NCI-H2029 (cell line): ENCODE measurements around the gene MATCAP1.

Experiments used
- DNase-seq: peaks from one replicate; lab custom pipeline; 2025; lab: John Stamatoyannopoulos, UW

MATCAP1 gene

DNA sequence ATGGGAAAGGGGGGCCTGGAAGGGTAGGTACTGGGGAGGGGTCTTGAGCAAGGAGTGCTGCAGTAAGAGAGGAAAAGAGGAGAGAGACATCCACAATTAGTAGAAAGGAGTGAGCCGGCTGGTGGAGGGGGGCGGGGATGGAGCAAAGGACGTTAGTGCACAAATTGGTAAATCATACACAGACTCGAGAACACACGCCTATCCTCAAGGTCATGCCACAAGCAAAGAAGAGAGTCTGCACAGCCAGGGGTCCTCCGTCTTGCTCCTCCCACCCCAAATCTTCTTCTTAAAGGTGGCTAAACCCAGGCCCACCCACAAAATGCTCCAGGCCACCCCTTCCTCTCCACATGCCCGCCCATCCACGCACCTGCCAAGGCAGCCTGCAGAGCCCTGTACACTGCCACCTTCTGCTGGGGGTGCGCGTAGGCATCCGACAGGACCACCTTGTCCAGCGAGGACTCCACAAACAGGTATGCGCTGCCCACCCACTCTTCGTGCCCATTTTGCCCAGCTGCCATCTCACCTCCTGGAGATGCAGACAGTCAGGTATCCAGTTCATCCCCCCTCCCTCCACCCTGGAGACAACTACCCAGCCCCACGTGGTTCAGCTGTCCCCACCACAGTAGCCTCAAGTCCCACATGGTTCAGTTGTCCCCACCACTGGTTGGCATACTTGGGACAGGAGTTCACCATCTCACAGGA is 27.5 kb downstream of the MATCAP1 start:
- no peak for DNase-seq

DNA sequence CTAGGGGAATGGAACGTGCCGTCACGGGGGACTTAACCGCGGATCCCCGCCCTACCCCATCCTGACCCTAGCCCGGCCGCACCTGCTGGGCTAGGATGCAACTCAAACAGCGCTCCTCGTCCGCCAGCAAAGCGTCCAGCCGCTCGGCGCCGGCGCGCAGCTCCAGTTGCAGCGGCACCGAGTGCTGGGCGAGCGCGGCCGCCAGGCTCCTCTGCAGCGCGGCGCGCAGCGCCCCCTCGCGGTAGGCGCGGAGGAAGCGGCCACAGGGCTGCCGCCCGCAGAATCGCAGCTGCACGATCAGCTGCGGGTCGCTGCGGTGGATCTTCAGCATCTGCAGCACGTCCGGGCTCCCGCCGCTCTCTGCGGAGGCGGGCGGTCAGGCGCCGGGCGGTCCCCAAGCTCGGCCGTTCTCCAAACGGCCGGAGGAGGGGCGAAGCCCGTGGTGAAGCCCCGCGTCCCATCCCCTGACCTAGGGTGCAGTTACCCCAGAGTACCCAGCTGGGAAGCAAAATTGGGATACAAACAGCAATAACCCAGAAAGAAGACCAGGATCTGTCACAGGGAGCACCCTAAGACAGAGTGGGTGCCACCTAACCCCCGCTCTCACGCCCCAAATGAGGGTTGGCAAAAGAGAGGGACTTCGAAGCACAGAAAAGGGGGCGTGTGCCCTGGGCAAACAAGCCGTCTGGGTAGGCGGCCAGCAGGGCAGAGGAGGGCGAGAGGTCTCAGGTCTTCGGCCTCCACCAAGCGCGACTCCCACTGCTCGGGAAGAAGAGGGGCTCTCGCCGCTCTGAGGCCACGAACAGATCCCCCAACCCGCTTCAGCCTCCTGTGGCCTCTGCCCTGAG is 28.2 kb downstream of the MATCAP1 start:
- DNase-seq: peak; percentile 36

DNA sequence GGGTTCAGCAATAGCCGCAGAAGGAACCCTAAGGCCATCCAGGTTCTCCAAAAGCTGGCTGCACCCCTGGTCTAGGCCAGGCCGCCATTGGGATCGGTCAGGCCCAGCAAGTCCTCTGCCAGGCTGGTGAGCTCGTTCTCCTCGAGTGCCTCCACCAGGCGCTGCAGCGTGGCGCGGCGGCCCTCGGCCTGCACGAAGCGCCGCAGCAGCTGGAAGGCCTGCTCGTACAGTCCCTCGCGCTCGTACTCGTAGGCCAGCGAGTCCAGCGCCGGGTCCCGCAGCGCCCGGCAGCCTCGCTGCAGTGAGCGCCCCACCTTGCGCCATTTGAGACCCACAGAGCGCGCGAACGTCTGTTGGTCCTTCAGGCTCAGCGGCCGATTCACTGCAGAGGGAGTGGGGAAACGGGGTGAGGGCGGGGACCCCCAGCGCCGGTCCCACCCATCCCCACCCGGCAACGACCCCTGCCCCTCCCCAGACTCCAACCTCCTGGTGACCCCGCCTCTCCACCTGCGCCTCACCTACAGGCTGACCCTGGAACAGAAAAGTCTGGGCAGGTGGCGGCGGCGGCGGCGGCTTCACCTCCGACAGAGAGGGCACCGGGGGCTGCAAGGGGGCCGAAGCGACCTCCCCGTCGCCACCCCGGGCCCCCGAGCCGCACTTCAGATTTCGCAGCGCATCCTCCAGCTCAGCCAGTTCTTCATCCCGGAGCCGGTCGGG is 29.0 kb downstream of the MATCAP1 start:
- DNase-seq: no peak

DNA sequence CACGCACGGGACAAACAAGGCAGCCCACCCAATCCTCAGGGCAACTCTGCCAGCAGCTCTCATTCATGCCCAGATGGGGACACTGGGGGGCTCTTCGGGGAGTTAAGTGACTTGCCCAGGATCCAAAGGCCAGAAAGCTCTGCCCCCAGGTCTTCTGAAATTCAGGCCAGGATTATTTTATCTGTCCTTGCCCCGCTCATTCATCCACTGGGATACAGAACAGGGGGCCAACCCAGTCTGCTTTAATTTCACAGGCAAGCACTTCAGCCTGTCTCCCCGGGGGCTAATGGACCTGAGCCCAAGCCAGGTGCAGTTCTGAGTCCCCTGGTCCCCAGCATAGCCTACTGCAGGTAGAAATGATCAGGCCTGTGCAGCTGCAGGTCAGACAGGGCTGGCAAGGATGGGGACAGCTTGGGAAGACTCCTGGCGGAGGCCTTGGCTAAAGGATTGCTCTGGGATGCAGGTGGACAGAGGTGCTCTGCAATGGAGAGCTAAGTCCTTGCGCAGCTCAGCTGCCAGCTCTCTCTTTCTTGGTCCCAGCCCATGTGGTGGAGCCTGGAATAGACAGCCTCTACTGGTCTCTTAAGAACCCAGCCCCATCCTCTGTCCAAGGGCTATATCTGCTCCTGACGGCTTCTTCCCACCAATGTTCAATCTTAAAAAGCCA is 32.2 kb downstream of the MATCAP1 start:
- no peak for DNase-seq

DNA sequence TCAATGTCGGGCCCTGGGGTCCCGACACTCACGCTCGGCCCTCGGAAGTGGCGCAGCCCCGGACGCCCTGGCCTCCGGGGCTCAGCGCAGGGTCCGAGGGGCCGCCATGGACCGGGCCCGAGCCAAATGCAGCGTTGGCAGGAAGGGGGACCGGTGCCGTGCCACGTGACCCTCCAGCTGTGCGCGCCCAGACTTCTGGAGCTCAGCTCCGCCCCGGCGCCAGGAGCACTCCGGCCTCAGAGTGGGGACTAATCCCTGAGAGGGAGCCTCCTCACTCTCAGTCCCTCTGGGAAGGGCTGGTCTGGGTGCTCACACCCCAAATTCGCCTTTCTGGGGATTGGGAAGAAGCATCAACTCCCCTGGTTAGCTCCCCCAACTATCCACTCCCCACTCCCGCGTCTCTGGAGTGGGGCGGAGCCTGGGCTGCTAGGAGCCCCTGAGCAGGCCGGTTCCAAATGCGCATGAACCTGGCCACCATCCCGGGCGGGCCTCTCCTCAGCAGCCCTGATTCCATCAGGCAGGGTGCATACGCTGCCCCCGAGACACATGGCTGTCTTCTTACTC is 32.8 kb downstream of the MATCAP1 start, which contains the start of gene B3GNT9:
Gene B3GNT9 (minus strand): TSS at position 166 of the 564 bp plus-strand sequence. CDS start 513 bp downstream, outside the sequence.
- no peak for DNase-seq

DNA sequence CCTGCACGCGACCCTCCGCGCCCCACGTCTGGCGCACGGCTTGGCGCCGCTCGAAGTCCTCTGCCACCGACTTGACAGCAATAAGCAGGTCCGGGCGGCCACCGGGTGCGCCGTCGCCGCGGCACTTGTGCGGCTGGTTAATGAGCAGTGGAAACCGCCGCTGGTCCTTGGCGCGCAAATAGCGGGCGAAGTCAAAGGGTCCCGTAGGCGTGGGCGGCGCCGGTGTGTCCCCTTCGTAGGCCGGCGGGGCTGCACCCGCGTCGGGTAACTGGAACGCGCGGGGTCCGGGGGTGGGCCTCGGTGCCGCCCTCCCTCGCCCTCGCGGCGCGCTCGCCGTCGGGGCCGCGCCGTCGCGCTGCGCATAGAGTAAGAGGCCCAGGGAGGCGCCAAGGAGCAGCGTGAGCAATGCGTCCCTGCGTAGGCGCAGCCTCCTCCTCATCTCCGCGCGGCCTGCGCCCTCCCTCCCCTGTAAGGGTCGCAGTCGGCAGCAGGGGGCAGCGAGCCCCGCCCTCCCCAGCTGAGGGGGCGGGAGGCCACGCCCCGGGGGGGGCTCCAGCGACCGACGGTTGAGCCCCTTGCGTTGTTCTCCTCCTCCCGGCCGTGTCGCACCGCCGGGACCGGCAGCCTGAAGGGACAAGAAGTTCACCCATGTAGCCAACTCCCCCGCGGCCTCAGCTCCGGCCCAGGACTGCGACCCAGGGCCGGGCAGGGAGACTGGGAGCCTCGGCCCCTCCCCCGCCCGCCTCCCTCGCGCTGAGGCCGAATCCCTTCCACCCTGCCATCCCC is 33.5 kb downstream of the MATCAP1 start:
- no peak for DNase-seq

DNA sequence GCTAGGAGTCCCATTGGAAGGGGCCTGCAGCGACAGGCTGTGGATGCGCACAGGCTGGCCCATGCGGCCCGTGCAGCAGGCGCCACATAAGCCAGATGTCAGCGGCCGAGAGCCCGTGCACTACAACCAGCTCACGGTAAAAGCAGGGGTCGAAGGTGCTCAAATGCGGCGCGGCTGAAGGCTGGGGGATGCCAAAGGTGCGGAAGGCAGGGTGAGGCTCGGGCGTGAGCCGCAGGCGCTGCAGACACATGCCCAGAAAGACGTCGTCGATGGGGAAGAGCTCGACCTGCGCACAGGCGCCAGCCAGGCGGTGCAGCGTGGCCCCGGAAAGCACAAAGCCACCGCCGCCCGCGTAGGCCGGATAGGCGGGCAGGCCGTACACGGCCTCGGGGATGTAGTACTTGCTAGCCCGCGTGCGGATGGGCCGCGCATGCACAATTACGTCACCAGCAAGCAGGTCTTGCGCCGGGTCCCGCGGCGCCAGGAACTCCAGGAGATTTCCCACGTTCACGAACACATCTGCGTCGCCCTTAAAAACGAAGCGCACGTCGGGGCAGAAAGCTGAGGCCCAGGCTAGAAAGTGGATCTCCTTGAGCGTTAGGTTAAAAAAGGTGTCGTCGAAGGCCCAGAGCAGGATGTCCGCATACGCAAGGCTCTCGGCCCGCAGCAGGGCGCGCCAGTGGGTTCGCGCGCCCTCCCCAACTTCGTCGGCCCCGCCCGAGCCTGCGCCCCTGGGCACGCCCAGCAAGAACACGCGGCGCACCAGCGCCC is 34.3 kb downstream of the MATCAP1 start:
- DNase-seq: no peak

DNA sequence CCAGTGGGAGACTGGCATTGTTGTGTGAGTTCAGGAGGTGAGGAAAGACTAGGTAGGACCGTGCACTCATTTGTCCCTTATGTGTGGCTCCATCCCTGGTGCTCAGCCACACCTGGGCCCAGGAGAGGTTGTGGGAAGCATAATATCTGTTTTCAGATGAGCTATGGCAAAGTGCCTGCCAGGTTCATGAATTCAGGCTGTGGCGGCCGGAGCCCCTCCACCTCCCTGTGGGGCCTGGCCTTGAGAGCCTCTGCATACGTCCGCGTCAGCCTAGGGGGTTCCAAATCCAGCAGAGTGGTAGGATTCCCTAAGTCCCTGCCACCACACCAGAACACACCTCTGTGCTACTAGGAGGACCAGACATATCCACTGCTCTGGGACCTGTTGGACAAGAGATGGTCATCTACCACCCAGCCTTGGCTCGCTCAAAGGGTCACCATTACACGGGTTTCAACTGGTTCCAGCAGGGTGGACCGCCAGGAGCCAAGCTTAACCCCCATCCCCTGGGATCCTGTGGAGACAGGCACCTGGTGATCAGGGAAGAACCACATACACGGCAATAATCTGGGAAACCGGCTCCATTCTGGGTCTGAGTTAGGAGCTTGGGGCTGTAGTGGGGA is 35.0 kb downstream of the MATCAP1 start:
- DNase-seq: no peak

DNA sequence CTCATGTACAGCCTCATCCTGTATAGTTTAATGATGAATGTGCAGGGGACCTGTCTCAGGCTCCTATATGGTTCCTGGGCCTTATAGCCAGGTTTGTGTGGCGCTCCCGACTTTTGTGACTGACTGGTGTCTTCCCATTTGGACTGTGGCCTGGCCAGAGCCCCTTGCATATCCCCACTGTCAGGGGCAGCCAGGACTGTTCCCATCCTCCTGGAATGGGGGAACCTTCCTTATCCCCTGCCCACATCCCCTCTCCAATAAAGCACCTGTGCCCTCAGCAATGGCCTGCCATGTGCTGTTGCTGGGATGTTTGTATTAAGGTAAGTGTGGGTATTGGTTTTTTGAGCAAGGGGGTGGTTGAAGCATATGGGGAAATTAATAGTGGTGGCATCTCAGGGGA is 35.5 kb downstream of the MATCAP1 start:
- DNase-seq: no peak

DNA sequence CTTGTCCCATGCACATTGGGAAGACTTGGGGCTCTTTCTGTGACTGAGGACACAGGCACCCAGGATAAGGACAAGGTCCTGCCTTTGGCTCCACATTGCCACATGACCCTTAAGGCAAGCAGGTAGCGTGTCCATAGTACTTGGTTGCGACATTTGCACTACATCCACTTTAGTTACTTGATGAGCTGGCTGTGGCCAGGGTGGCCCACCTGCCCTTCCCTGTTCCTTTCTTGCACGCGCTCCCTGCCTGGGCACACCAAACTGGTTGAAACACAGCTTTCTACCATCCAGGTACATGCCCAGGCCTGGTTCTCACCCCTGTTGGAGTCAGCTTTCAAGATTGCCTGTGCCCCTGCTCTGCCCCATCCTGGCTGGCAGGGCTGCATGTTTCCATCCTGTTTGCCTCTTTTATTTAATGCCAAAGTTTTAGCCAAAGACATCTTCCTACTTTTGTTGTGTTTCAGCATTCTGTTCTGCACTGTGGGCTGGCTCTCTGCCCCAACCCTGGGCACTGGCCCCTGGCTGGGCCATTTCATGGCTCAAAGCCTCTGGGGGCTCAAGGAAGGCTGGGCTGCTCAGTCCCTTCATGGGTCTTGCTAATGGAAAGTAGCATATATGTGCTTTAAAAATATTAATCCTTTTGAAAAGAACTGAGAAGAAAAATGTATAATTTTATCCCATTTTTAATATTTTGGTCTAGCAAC is 36.2 kb downstream of the MATCAP1 start:
- DNase-seq: no peak

DNA sequence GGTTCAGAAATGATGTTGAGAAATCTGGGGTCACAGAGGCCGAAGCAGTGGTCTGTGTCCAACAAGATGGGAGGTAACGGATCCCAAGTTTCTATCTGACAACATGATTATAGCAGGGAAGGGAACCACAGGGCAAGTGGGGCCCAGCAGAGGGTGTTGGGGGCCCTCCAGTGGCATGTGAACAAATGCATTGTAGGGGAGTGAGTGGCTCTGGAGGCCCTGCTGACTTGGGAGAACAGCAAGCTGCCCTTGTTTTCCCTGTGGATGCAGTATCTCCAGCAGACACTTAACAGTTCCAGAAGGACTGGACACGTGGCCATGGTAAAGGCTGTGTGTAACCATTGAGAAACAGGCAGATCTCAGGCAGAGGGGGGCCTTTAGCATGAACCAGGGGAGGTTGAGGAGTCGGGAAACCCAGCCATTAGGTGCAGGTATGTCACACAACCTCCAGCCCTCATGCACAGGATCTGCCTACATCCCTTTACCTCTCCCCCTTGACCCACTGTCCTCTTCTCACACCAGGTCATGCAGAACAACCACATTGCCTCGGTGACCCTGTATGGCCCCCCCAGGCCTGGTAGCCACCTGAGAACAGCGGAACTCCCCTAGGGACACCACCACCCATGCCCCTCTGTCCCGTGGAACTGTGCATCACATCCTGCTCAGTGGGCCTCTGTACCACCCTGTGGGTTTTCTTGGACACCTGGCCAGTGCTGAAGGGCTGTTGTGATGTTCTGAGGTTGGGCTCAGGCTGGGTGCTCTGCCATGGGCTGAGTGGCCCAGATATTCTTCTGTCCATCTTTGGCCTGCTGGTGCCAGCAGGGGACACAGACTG is 37.0 kb downstream of the MATCAP1 start:
- no peak for DNase-seq

DNA sequence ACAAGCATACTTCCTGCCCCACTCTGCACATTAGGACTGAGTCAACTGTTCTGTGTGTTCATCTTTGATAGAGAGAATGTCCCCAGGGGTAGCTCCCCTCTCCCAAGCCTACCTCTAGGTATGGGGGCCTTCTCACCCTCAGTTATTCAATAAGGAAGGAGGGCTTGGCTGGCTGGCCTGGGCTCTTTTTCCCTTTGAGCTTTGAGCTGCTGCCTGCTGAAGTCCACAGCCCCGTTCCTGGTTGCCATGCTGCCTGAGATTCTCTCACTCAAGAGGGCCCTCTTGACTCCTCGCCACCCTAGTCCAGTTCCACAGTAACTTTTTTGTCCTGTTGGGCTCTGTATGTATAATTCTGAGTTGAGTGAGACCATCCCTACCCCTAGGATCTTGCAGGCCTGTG is 38.0 kb downstream of the MATCAP1 start:
- DNase-seq: no peak

DNA sequence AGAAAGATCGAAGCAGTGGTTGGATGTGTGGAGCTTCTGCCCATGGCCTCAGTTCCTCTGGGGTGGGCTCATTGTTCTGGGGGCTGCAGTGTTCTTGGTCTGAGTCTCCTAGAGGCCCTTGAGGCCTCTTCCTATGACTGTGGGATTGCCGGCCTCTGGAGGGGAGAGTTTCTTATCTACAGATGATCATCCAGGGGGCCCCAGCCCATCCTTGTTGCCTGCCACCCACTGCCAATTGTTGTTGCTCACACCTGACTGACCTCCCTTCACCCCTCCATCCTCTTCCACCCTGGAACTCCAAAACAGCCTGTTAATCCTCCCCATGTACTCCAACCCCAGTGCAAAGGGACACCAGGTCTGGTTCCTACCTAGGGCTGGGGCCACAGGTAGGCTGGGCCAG is 38.8 kb downstream of the MATCAP1 start:
- no peak for DNase-seq

DNA sequence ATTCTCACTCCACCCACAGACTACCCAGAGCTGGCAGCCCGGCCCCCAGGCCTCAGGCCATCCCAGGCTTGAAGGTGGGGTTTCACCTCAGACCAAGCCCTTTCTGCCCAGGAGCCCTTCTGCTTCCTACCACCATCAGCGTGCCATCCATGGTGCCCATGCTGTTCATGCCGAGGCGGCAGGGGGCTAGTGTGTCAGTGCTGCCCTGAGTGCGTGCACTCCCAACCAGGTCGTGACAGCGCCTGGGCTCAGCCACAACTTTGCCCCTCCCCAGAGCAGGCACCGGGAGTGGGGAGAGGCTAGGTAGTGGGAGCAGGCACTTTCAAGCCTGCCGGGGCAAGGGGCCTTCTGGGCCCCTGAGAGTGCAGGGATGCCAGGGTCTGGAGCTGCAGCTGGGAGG is 41.4 kb downstream of the MATCAP1 start:
- DNase-seq: no peak

DNA sequence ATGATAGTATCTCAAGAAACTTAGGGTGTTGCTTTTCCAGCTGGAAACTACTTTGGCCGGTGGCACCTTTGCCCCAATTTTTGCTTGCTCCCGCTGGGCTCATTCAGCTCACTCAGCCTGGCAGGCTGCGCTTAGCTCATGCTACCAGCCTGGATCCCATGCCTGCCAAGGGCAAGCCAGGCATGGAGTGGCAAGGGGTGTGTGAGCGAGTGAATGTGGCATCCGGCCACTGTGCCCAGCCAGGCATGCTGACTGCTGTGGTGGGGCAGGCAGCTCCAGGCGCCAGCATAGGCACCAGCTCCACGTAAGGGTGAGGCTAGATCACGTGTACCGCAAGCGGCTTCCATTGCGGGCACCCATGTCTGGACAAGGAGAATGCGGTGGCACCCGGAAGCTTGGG is 42.4 kb downstream of the MATCAP1 start:
- no peak for DNase-seq

DNA sequence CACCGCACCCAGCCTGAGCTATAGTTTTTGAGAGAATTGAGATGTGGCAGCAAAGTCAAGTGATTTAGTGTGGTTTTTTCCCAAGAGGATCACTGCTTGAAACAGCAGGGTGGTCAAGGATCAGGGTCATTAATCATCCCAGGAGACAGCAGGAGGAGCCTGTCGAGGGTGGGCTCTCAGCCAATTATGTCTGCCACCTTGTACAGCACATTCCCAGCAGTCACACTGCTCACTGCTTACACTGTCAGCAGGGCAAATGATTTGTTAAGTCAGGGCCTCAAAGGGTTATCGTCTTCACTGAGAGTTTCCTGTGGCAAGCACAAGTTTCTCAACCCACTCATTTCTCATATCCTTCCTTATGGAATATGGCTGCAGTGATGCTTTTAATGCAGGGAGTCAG is 46.2 kb downstream of the MATCAP1 start:
- no peak for DNase-seq

DNA sequence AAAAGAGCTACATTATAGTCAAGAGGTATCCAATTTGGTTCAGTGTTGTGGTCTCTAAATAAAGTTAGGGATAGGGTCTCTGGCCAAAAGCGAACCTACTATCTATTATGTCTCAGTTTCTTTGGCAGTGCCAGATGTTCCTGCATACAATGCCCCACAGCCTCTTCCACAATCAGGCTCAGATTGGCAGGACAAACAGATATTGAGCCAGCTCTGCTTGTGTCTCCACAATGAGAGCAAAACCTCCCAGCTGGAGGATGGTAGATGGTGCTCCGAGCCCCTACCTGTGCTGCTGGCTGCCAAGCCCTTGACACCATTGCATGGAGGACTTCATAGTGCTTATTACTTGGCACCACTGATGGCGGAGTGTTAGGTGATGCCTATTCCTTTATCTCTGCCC is 54.3 kb downstream of the MATCAP1 start:
- no peak for DNase-seq

DNA sequence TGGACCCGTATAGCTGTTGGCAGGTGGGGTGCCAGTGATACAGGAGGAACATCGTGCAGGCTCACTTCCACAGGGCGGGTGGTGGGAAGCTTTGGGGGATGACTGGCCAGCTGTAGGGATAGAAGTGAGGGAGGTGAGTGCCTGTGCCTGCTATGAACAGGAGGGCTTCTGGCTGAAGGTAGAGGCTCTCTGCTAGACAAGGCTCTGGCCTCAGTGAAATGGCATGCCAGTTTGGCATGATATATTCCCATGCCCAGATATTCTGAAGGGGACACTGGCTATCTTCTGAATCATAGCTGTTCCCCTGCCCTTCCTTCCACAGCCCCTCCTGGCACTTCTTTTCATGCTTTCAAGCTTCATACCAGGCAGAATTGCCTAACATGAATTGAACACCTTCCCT is 54.9 kb downstream of the MATCAP1 start:
- no peak for DNase-seq
